Stimulated activated CD4-positive, alpha-beta T cell treated with anti-CD3 and anti-CD28 coated beads, Interleukin-4, amount 100 ng/mL, for 1 hour (primary cell): ENCODE measurements around the gene AIG1.
"Not testable (repeated sequence)": the region's sequence is repeated elsewhere in the genome, so short reads cannot be mapped to it uniquely, and the experiment has no call there.

Experiments used
- DNase-seq: peaks from one replicate; pipeline ENCODE4 v3.0.0-alpha.2; 2020

AIG1 gene

GRCh38 chr6:143059663-143060353 is 881 bp upstream of the AIG1 start:
- DNase-seq: peak; percentile 11

GRCh38 chr6:143060354-143060805 is 309 bp upstream of the AIG1 start:
- DNase-seq: peak; percentile 64

- no peak for DNase-seq
Measured at GRCh38 chr6:143061597-143062385, 1.1 kb downstream of the AIG1 start.

- no peak for DNase-seq
Measured at GRCh38 chr6:143062551-143062950, 1.9 kb downstream of the AIG1 start.

DNA sequence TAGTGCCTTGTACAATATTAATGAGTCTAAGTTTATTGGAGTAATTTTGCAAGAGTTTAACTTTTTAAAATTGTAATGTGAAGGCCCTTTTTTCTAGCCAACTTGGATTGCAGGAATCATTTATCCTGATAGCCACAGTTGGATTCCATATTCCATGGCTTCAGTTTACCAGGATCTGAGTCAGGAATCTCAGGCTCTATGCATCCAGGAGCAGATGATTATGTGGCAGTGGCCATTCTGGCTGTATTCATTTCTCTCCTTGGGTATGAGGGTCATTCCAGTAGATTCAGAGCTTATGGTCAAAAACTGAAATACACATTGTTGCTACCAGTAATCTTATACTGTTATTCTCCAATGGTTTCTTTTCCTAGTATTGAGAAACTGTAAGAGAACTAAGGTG is 2.9 kb downstream of the AIG1 start:
- DNase-seq: no peak

DNA sequence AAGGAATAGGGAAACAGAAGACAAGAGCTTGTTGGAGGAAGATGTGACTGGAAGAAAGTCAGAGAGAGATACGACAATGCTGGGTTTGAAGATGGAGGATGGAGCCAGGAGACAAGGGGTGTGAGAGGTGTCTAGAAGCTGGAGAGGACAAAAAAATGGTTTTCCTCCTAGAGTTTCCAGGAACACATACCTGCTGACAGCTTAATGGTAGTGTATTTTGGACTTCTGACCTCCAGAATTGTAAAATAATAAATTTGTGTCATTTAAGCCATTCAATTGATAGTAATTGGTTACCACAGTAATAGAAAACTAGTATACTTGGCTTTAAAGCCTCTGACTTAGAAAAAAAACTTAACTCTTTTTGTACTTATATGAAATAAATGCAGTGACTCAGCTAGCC is 3.6 kb downstream of the AIG1 start:
- no peak for DNase-seq

- no peak for DNase-seq
Measured at GRCh38 chr6:143064951-143065683, 4.4 kb downstream of the AIG1 start.

GRCh38 chr6:143068001-143068400 is 7.3 kb downstream of the AIG1 start:
- DNase-seq: no peak

DNA sequence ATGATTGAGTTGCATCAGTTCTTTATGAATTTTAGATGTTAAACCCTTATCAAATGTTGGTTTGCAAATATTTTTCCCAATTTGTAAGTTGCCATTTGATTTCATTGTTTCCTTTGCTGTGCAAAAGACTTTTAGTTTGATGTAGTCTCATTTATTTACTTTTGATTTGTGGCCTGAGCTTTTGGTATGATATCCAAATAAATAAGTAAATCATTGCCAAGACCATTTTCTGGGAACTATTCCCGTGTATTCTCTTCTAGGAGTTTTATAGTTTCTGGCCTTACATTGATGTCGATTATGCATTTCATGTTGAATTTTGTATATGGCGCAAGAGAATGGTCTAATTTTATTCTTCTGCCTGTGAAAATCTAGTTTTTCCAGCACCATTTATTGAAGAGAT is 13.4 kb downstream of the AIG1 start:
- DNase-seq: no peak

DNA sequence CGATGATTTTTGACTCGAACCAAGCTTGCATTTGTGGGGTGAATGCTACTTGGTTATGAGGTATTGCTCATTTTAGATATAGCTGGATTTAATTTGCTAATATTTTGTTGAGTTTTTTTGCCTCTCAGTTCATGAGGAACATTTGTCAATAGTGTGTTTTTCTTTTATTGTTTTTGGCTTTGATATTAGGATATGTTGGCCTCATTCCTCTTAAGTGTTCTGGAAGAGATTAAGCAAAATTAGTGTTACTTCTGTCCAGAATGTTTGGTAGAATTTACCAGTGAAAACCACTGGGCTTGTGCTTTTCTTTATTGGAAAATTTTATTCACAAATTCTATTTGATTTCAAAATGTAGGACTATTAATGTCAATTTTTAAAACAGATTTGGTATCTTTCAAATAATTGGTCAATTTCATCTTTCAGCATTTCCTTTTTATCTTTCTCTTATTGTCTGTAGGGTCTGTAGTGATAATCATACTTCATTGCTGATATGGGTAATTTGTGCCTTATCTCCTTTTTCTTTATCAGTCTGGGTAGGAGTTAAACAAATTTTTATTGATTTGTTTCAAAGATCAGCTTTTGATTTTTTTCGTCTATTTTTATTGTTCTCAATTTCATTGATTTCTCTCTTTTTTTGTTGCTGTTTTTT is 14.1 kb downstream of the AIG1 start:
- no peak for DNase-seq

DNA sequence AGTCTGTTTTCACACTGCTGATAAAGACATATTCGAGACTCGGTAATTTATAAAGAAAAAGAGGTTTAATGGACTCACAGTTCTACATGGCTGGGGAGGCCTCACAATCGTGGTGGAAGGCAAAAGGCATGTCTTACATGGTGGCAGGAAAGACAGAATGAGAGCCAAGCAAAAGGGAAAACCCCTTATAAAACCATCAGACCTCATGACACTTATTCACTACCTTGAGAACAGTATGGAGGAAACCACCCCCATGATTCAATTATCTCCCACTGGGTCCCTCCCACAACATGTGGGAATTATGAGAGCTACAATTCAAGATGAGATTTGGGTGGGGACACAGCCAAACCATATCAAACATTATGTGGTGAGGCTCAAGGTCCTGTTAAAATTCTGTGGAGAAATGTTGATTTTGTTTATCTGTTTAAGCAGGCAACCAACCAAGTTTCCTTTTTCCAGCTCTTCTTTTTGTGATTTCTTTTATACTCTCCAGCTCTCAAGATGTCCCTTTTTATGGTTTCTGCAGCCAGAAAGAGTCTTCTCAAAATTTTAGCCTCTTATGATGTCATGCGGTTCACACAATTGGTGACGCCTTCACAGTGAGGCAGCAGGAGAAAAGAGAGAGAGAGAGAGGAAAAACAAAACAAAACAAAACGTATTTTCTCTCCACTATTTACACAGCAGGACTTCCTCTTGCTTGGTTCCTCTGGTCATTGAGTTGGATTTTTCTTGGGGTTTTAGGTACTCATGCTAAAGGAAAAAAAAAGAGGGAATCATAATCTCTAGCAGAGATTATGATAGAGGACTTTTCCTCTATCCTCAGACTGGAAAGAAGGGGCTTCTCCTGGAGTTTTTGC is 18.0 kb downstream of the AIG1 start:
- DNase-seq: no peak

DNA sequence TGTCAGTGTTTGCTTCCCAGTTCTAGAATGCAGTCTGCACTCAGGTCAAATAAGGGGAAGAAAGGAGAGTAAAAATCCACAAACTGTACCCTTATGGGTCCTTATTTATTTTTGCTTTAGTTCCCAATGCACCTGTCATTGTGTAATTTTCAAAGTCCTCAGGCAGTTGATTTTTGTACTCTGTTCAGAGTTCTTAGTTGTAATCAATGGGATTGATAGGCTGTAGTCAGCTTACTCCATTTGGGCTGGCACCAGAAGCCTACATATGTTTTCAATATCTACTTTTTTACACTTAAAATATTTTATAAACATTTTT is 18.6 kb downstream of the AIG1 start:
- DNase-seq: no peak

DNA sequence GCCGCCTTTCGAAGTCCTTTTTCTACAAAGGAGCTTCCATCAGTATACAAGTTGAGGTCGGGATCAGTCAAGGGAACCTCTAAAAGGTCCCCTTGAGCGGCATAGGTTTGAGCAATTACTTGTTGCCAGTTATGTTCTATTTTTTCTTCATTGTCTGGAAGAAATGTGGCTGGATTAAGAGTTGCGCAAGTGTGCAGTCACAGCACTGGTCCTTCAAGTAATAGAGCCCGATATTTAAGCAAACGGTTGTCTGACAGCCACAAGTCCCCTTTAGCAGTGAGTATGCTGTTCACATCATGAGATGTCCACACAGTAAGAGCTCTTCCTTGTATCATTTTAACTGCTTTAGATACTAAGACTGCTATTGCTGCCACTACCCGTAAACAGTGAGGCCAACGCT is 21.6 kb downstream of the AIG1 start:
- not testable (repeated sequence) for DNase-seq

DNA sequence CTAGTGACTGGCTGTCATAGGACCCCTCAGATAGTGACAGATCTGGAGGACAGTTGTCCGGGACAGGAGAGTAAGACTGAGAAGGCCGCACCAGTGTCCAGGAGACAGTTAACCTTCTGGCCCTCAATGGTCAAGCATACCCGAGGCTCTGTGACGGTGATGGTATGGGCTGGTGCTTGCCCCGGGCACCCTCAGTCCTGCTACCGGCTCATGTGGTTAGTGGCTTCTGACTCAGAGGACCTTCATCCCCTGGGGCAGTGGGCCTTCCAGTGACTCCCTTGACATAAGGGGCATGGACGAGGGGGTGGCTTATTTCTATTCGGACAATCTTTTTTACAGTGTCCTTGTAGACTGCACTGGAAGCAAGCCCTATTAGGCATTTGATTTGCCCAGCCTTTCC is 23.3 kb downstream of the AIG1 start:
- not testable (repeated sequence) for DNase-seq

GRCh38 chr6:143087335-143087734 is 26.6 kb downstream of the AIG1 start:
- not testable (repeated sequence) for DNase-seq

DNA sequence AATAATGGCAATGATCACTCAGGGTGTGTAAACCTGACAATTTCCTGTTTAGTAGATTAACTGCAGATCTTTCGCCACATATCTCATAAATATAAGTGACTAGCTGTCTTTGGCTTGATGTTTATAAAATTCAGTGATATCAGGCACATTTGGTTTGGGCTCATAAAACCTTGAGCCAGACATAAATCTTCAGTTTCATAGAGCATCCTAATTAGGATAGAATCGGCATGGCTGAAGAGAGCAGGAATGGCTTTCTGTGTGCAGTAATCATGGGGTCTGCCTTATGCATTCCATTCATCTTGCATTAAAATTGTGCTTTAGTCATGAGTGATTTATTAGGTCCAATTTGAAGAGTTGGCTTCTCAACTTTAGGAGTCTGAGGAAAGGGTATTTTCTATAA is 27.2 kb downstream of the AIG1 start:
- no peak for DNase-seq

DNA sequence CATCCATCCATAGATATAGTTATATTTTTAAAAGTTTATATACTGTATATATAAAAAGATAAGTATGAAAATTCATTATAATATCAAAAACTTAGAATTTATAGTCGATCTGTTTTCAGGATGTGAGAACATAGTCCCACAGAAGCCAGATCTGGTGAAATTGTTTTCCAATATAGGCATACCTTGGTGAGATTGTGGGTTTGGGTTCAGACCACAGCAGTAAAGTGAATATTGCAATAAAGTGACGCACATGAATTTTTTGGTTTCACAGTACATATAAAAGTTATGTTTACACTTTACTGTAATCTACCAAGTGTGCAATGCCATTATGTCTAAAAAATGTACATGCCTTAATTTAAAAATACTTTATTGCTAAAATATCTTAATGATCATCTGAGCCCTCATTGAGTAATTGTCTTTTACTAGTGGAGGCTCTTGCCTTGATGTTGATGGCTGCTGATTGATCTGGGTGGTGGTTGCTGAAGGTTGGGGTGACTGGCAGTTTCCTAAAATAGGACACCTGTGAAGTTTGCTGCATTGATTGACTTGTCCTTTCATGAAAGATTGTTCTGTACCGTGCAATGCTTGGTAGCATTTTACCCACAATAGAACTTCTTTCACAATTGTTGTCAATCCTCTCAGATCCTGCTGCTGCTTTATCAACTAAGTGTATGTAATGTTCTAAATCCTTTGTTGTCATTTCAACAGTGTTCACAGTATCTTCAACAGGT is 29.8 kb downstream of the AIG1 start:
- DNase-seq: no peak

GRCh38 chr6:143092768-143093167 is 32.1 kb downstream of the AIG1 start:
- no peak for DNase-seq

DNA sequence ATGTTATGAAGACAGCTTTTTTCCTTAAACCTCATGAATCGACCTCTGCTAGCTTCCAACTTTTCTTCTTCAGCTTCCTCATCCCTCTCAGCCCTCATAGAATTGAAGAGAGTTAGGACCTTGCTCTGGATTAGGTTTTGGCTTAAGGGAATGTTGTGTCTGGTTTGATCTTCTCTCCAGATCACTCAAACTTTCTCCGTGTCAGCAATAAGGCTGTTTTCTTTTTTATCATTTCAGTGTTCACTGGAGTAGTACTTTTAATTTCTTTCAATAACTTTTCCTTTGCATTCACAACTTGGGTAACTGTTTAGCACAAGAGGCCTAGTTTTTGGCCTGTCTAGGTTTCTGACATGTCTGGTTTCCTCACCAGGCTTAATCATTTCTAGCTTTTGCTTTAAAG is 32.6 kb downstream of the AIG1 start:
- DNase-seq: no peak

DNA sequence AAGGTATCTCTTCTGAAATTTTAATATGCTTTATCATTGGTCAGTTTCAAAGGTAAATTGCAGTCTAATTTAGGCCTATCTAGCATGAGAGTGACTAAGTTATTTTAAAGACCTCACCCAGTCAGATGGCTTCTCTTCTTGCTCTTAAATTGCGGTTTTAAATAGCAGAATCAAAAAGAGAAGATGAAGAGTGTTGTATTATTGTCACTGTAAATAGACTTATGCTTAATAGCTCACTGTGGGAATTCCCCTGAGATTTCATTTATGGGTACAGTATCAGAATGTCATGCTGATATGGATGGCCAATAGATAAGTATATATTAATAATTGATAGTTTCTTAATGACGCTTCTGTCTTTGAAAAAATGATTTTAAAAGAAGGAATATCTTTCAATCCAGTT is 35.7 kb downstream of the AIG1 start:
- no peak for DNase-seq

- no peak for DNase-seq
Measured at GRCh38 chr6:143097224-143097795, 36.6 kb downstream of the AIG1 start.
